C4-2B (cell line): ENCODE data around the gene ING5.

ENCODE experiments used
- CTCF ChIP-seq: fragments of 450-650 bp; conservative IDR thresholded peaks from 2 replicates; pipeline ENCODE4 v1.5.1; 2017; ENCODE audit warnings: mild to moderate bottlenecking
- ZFX ChIP-seq: fragments of 450-650 bp; IDR thresholded peaks from 2 replicates; pipeline ENCODE4 v1.6.1; 2017

GRCh38 chr2:241730671-241731293 is 28.9 kb downstream of the ING5 start:
- TF ChIP-seq CTCF (no peak), ZFX (no peak)
